ENCODE results near the gene SPRYD3.

SPRYD3 gene

GRCh38 chr12:53079226-53080117 is at the start of gene SPRYD3:
SPRYD3 (minus strand) TSS chr12:53079390; CDS start chr12:53079333, 57 bp downstream.
- Histone ChIP-seq H3K9me3 (ENCODE audit: control insufficient read depth in 1 of 2, low read length in 2 of 2) (no peaks in the 10 kb centered on the region), H3K36me3 (ENCODE audit: control insufficient read depth in 1 of 2, insufficient read depth in 2 of 2, low read length in 2 of 2) (peaks cover 25% of the 10 kb centered on the region in 2 donors), H3K4me3 (ENCODE audit: low read depth in 1 of 2, low read length in 2 of 2) (peak within 1 kb of the TSS; percentile 84 to 87), H3K4me1 (ENCODE audit: control insufficient read depth in 1 of 2, insufficient read depth in 2 of 2, low read length in 2 of 2) (peaks cover 3 to 18% of the 10 kb centered on the region in 2 donors), H3K27me3 (ENCODE audit: low read depth, low read length) (no peaks in the 10 kb centered on the region), H3K27ac (ENCODE audit: low read length) (peak within 1 kb of the TSS; percentile 94)

GRCh38 chr12:53127169-53127568 is 48.0 kb upstream of the SPRYD3 start:
- Histone ChIP-seq H3K4me3 (ENCODE audit: low read depth in 1 of 2, low read length in 2 of 2) (no peak overlapping the region), H3K36me3 (ENCODE audit: control insufficient read depth in 1 of 2, insufficient read depth in 2 of 2, low read length in 2 of 2) (no peaks in the 10 kb centered on the region), H3K4me1 (ENCODE audit: control insufficient read depth in 1 of 2, insufficient read depth in 2 of 2, low read length in 2 of 2) (no peaks in the 10 kb centered on the region), H3K9me3 (ENCODE audit: control insufficient read depth in 1 of 2, low read length in 2 of 2) (no peaks in the 10 kb centered on the region), H3K27ac (ENCODE audit: low read length) (no peak overlapping the region), H3K27me3 (ENCODE audit: low read depth, low read length) (no peaks in the 10 kb centered on the region)

- H3K4me3 ChIP-seq (ENCODE audit: low read depth in 1 of 2, low read length in 2 of 2), result no peak overlapping the region
- no peak overlapping the region for H3K27ac ChIP-seq (ENCODE audit: low read length)
Observed at GRCh38 chr12:53124352-53124723, 45.1 kb upstream of the SPRYD3 start.

GRCh38 chr12:53123578-53124351 is 44.6 kb upstream of the SPRYD3 start:
- no peak overlapping the region for H3K27ac ChIP-seq (ENCODE audit: low read length)
- H3K4me1 ChIP-seq (ENCODE audit: control insufficient read depth in 1 of 2, insufficient read depth in 2 of 2, low read length in 2 of 2), result no peaks in the 10 kb centered on the region
- no peaks in the 10 kb centered on the region for H3K9me3 ChIP-seq (ENCODE audit: control insufficient read depth in 1 of 2, low read length in 2 of 2)
- no peaks in the 10 kb centered on the region for H3K36me3 ChIP-seq (ENCODE audit: control insufficient read depth in 1 of 2, insufficient read depth in 2 of 2, low read length in 2 of 2)
- no peak overlapping the region for H3K4me3 ChIP-seq (ENCODE audit: low read depth in 1 of 2, low read length in 2 of 2)
- no peaks in the 10 kb centered on the region for H3K27me3 ChIP-seq (ENCODE audit: low read depth, low read length)

More at GRCh38 chr12:53124352-53124723, 45.1 kb upstream of the SPRYD3 start:
- no peaks in the 10 kb centered on the region for H3K4me1 ChIP-seq (ENCODE audit: control insufficient read depth in 1 of 2, insufficient read depth in 2 of 2, low read length in 2 of 2)
- no peaks in the 10 kb centered on the region for H3K27me3 ChIP-seq (ENCODE audit: low read depth, low read length)
- no peaks in the 10 kb centered on the region for H3K9me3 ChIP-seq (ENCODE audit: control insufficient read depth in 1 of 2, low read length in 2 of 2)
- no peaks in the 10 kb centered on the region for H3K36me3 ChIP-seq (ENCODE audit: control insufficient read depth in 1 of 2, insufficient read depth in 2 of 2, low read length in 2 of 2)

GRCh38 chr12:53122961-53123468 is 43.8 kb upstream of the SPRYD3 start:
- no peaks in the 10 kb centered on the region for H3K36me3 ChIP-seq (ENCODE audit: control insufficient read depth in 1 of 2, insufficient read depth in 2 of 2, low read length in 2 of 2)
- no peak overlapping the region for H3K4me3 ChIP-seq (ENCODE audit: low read depth in 1 of 2, low read length in 2 of 2)
- no peak overlapping the region for H3K27ac ChIP-seq (ENCODE audit: low read length)
- H3K4me1 ChIP-seq (ENCODE audit: control insufficient read depth in 1 of 2, insufficient read depth in 2 of 2, low read length in 2 of 2), result no peaks in the 10 kb centered on the region
- H3K9me3 ChIP-seq (ENCODE audit: control insufficient read depth in 1 of 2, low read length in 2 of 2), result no peaks in the 10 kb centered on the region
- no peaks in the 10 kb centered on the region for H3K27me3 ChIP-seq (ENCODE audit: low read depth, low read length)

DNA sequence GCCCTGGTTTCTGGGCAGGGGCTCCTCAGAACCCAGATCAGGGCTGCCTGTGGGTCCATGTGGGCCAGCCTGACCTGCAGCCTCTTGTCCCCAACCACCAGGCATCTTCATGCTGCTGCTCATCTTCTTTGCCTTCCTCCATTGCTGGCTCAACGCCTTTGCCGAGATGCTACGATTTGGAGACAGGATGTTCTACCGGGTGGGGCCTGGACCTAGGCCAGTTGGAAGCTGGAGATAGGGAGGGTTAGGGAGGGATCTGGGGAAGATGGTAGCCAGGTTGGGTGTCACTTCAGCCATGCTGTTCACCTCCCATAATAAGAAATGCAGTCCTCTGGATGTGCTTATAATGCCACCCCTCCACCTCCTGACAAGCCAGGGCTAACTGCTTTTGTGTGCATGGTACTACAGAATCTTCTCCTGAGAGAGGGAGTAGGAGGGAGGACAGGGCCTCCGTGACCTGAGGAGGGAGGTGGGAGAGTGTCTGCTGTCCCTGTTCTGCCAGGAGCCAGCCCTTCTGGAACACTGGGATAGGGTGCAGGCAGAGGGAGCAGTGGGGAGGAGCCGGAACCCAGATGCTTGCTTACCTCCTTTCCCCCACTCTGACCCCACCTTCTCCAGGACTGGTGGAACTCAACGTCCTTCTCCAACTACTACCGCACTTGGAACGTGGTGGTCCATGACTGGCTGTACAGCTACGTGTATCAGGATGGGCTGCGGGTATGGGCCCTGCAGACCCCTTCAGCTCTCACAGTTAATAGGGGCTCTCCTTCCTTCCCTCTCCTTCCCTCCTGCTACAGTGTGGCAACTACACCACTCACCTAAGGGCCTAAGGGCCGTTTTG is 41.7 kb upstream of the SPRYD3 start:
- Histone ChIP-seq H3K4me3 (ENCODE audit: low read depth in 1 of 2, low read length in 2 of 2) (no peak overlapping the region), H3K9me3 (ENCODE audit: control insufficient read depth in 1 of 2, low read length in 2 of 2) (no peaks in the 10 kb centered on the region), H3K36me3 (ENCODE audit: control insufficient read depth in 1 of 2, insufficient read depth in 2 of 2, low read length in 2 of 2) (no peaks in the 10 kb centered on the region), H3K4me1 (ENCODE audit: control insufficient read depth in 1 of 2, insufficient read depth in 2 of 2, low read length in 2 of 2) (no peaks in the 10 kb centered on the region), H3K27me3 (ENCODE audit: low read depth, low read length) (no peaks in the 10 kb centered on the region), H3K27ac (ENCODE audit: low read length) (no peak overlapping the region)

DNA sequence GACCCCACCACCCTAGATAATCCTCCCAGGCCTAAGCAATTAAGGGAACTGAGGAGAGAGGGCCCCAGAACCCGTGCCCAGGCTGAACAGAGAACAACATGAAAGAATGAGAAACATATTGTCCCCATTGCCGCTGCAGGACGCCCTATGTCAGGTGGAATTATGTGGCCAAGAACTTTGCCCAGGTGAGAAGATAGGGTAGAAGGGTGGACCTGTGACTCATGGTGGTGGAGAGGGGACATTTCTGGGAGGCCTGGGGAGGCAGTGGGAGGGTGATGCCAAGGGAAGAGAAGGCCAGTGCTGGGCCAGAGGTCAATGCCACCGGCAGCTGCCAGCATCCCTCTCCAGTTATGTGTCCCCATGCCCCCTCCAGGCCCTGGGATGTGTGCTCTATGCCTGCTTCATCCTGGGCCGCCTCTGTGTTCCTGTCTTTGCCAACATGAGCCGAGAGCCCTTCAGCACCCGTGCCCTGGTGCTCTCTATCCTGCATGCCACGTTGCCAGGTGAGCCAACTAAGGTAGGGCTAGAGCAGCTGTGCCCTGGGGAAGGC is 39.6 kb upstream of the SPRYD3 start:
- Histone ChIP-seq H3K36me3 (ENCODE audit: control insufficient read depth in 1 of 2, insufficient read depth in 2 of 2, low read length in 2 of 2) (no peaks in the 10 kb centered on the region), H3K4me3 (ENCODE audit: low read depth in 1 of 2, low read length in 2 of 2) (no peak overlapping the region), H3K27ac (ENCODE audit: low read length) (no peak overlapping the region), H3K9me3 (ENCODE audit: control insufficient read depth in 1 of 2, low read length in 2 of 2) (no peaks in the 10 kb centered on the region), H3K27me3 (ENCODE audit: low read depth, low read length) (no peaks in the 10 kb centered on the region), H3K4me1 (ENCODE audit: control insufficient read depth in 1 of 2, insufficient read depth in 2 of 2, low read length in 2 of 2) (no peaks in the 10 kb centered on the region)

GRCh38 chr12:53115891-53116648 is 36.9 kb upstream of the SPRYD3 start:
- no peaks in the 10 kb centered on the region for H3K36me3 ChIP-seq (ENCODE audit: control insufficient read depth in 1 of 2, insufficient read depth in 2 of 2, low read length in 2 of 2)
- no peak overlapping the region for H3K4me3 ChIP-seq (ENCODE audit: low read depth in 1 of 2, low read length in 2 of 2)
- no peaks in the 10 kb centered on the region for H3K4me1 ChIP-seq (ENCODE audit: control insufficient read depth in 1 of 2, insufficient read depth in 2 of 2, low read length in 2 of 2)
- H3K27me3 ChIP-seq (ENCODE audit: low read depth, low read length), result no peaks in the 10 kb centered on the region
- no peaks in the 10 kb centered on the region for H3K9me3 ChIP-seq (ENCODE audit: control insufficient read depth in 1 of 2, low read length in 2 of 2)
- H3K27ac ChIP-seq (ENCODE audit: low read length), result no peak overlapping the region

DNA sequence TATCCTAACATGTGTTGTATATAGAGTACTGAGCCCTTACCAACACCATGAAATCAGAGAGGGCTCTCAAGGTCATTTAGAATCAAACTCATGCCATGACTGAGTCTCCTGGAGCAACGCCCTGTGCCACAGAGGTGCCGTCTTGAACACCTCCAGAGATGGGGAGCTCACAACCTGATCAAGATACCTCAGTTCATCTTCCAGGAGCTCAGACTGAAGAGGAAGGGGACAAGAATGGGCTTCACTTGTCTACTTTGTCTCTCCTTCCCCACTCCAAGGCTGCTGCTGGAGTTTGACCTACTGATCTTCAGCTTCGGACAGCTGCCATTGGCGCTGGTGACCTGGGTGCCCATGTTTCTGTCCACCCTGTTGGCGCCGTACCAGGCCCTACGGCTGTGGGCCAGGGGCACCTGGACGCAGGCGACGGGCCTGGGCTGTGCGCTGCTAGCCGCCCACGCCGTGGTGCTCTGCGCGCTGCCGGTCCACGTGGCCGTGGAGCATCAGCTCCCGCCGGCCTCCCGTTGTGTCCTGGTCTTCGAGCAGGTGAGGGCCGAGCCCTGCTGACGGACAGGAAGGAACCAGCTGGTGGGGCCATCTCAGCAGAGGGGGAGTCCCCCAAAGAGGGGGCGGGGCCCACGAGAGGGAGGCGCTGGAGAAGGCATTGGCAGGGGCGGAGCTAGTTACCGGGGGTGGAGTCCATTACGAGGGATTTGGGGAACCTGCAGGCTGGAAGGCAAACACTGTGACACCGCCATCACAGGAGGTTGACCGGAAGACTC is 36.1 kb upstream of the SPRYD3 start:
- H3K4me3 ChIP-seq (ENCODE audit: low read depth in 1 of 2, low read length in 2 of 2), result no peak overlapping the region
- no peaks in the 10 kb centered on the region for H3K36me3 ChIP-seq (ENCODE audit: control insufficient read depth in 1 of 2, insufficient read depth in 2 of 2, low read length in 2 of 2)
- no peaks in the 10 kb centered on the region for H3K4me1 ChIP-seq (ENCODE audit: control insufficient read depth in 1 of 2, insufficient read depth in 2 of 2, low read length in 2 of 2)
- no peaks in the 10 kb centered on the region for H3K27me3 ChIP-seq (ENCODE audit: low read depth, low read length)
- H3K27ac ChIP-seq (ENCODE audit: low read length), result no peak overlapping the region
- no peaks in the 10 kb centered on the region for H3K9me3 ChIP-seq (ENCODE audit: control insufficient read depth in 1 of 2, low read length in 2 of 2)

DNA sequence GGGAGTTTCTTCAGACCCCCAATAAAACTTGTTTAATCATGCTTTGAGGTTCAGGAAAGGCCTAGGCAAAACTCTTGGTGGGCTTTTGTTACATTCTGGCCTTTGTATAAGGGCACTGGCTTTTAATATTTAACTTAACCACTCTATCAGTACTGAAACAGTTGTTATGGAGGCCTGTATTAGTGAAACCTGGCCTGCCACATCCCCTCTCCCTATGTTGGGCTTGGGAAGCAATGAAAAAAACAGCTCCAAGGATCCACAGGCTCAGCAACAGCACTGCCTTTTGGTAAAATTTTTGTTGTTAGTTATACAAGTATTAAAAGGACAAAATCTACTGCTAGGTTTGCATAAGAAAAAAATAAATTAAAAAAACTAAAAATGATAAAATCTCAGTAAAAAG is 34.8 kb upstream of the SPRYD3 start:
- H3K27me3 ChIP-seq (ENCODE audit: low read depth, low read length), result no peaks in the 10 kb centered on the region
- no peak overlapping the region for H3K4me3 ChIP-seq (ENCODE audit: low read depth in 1 of 2, low read length in 2 of 2)
- H3K4me1 ChIP-seq (ENCODE audit: control insufficient read depth in 1 of 2, insufficient read depth in 2 of 2, low read length in 2 of 2), result no peaks in the 10 kb centered on the region
- H3K27ac ChIP-seq (ENCODE audit: low read length), result no peak overlapping the region
- no peaks in the 10 kb centered on the region for H3K9me3 ChIP-seq (ENCODE audit: control insufficient read depth in 1 of 2, low read length in 2 of 2)
- no peaks in the 10 kb centered on the region for H3K36me3 ChIP-seq (ENCODE audit: control insufficient read depth in 1 of 2, insufficient read depth in 2 of 2, low read length in 2 of 2)

Measured in muscle layer of duodenum (tissue), 2 donors.